Measurements from ENCODE around the gene NRG2. TPM values are rescaled to one million over a fixed set of nuclear protein-coding genes. Genes with fewer than 3 reads are reported as not detected.

NRG2 gene
- total and polyA plus RNA-seq, 9 donors, result 2.6 to 32.6 (median 19.3) TPM

GRCh38 chr5:140032296-140032695, 10.8 kb downstream of the NRG2 start:
- no peak for DNase-seq
- 95 to 98% (median 95%) methylated on average over 2 of the region's 2 CpGs for WGBS, 3 donors
- Histone ChIP-seq H3K27ac (no peak overlapping the region), H3K27me3 (no peaks in the 10 kb centered on the region), H3K4me1 (ENCODE audit: insufficient read depth) (no peaks in the 10 kb centered on the region), H3K36me3 (no peaks in the 10 kb centered on the region), H3K9me3 (no peaks in the 10 kb centered on the region), H3K4me3 (no peak overlapping the region)
- intact Hi-C loops (cut with DNase I), result no loop called here
- TF ChIP-seq POLR2A (IDR thresholded peaks at IDR 0.05), result no peak
- no peak for TF ChIP-seq EP300 (IDR thresholded peaks at IDR 0.05)
- TF ChIP-seq, protein P1, sequence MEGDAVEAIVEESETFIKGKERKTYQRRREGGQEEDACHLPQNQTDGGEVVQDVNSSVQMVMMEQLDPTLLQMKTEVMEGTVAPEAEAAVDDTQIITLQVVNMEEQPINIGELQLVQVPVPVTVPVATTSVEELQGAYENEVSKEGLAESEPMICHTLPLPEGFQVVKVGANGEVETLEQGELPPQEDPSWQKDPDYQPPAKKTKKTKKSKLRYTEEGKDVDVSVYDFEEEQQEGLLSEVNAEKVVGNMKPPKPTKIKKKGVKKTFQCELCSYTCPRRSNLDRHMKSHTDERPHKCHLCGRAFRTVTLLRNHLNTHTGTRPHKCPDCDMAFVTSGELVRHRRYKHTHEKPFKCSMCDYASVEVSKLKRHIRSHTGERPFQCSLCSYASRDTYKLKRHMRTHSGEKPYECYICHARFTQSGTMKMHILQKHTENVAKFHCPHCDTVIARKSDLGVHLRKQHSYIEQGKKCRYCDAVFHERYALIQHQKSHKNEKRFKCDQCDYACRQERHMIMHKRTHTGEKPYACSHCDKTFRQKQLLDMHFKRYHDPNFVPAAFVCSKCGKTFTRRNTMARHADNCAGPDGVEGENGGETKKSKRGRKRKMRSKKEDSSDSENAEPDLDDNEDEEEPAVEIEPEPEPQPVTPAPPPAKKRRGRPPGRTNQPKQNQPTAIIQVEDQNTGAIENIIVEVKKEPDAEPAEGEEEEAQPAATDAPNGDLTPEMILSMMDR (IDR thresholded peaks at IDR 0.05), result no peak

DNA sequence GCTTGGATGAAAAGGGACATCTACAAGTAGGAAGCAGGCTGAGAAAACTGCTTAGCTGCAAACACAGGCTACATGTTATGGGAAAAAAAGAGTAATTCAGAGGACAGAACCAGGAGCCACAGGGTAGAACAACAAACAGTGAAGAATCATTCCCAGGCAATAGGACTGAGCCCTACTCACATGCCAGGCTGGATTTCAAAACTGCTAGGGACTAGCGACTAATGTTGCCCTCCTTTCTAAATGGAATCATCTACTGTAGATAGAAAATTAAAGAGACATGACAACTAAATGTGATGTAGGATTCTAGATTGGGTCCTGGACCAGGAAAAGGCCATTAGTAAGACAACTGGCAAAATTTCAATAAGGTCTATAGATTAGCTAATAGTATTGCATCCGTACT, 15.3 kb downstream of the NRG2 start:
- Histone ChIP-seq H3K9me3 (no peaks in the 10 kb centered on the region), H3K4me1 (ENCODE audit: insufficient read depth) (peaks cover 7% of the 10 kb centered on the region), H3K36me3 (no peaks in the 10 kb centered on the region), H3K4me3 (no peak overlapping the region), H3K27me3 (no peaks in the 10 kb centered on the region), H3K27ac (no peak overlapping the region)
- DNase-seq, result no peak
- 94 to 97% (median 95%) methylated on average over 2 of the region's 2 CpGs for WGBS, 3 donors
- TF ChIP-seq POLR2A (IDR thresholded peaks at IDR 0.05) (no peak), EP300 (IDR thresholded peaks at IDR 0.05) (no peak)
- TF ChIP-seq, protein P1 (IDR thresholded peaks at IDR 0.05), result no peak
- intact Hi-C loops (cut with DNase I), result no loop called here

GRCh38 chr5:140025736-140026135, 17.4 kb downstream of the NRG2 start:
- Histone ChIP-seq H3K27ac (peak overlapping the region in 1 of 2 donors; percentile 36), H3K9me3 (no peaks in the 10 kb centered on the region), H3K27me3 (no peaks in the 10 kb centered on the region), H3K4me3 (no peak overlapping the region), H3K4me1 (ENCODE audit: insufficient read depth) (peaks cover 13% of the 10 kb centered on the region), H3K36me3 (no peaks in the 10 kb centered on the region)
- no peak for DNase-seq
- intact Hi-C loops (cut with DNase I), result no loop called here
- 49 to 68% (median 51%) methylated on average over 3 of the region's 3 CpGs for WGBS, 3 donors
- TF ChIP-seq, protein P1 (IDR thresholded peaks at IDR 0.05), result no peak
- TF ChIP-seq EP300 (IDR thresholded peaks at IDR 0.05) (no peak), POLR2A (IDR thresholded peaks at IDR 0.05) (no peak)

DNA sequence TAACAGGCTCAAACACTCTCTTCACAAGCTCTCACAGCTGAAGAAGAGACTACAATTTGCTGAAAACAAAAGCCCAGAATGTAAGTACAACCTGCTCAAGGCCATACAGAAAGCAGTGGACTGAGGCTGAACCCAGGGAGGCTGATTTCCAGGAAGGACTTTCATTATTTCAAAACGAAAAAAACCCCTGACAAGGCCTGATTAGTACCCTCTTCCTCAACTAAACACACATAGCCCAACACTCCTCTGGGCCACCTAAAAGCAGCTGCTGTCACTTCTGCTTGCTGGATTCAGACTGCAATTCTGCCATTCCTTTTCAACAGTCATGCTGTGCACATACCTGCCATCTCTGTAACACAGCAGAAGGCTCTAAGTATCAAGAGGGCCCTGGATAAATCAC, 18.2 kb downstream of the NRG2 start:
- Histone ChIP-seq H3K27ac (peak overlapping the region in 1 of 2 donors; percentile 36), H3K36me3 (no peaks in the 10 kb centered on the region), H3K4me3 (no peak overlapping the region), H3K4me1 (ENCODE audit: insufficient read depth) (peaks cover 13% of the 10 kb centered on the region), H3K27me3 (no peaks in the 10 kb centered on the region), H3K9me3 (no peaks in the 10 kb centered on the region)
- intact Hi-C loops (cut with DNase I), result no loop called here
- DNase-seq, result no peak
- no peak for TF ChIP-seq EP300 (IDR thresholded peaks at IDR 0.05)
- TF ChIP-seq, protein P1 (IDR thresholded peaks at IDR 0.05), result no peak
- no peak for TF ChIP-seq POLR2A (IDR thresholded peaks at IDR 0.05)
- WGBS, 3 donors, result 9 to 19% (median 10%) methylated on average over 1 of the region's 1 CpG

All from ovary (tissue), 9 donors.